A673 (cell line): Measurements from ENCODE around the gene FICD.

Source experiments
- EZH2 ChIP-seq: fragments of 200-600 bp; sonication (generic); IDR thresholded peaks from 2 replicates; pipeline ENCODE4 v1.6.1; 2017; ENCODE audit warnings: borderline replicate concordance, low read depth, mild to moderate bottlenecking, mixed read lengths, antibody characterized with exemption, low read length; ENCODE audit not compliant: poor library complexity, severe bottlenecking
- TF ChIP-seq, protein P1 (sequence below): fragments of 300-800, 200-600 bp; sonication (generic); conservative IDR thresholded peaks from 2 replicates; pipeline ENCODE4 v1.5.1; 2017; ENCODE audit warnings: low read depth, mild to moderate bottlenecking, antibody characterized with exemption, low read length, moderate library complexity, mixed read lengths

DNA sequence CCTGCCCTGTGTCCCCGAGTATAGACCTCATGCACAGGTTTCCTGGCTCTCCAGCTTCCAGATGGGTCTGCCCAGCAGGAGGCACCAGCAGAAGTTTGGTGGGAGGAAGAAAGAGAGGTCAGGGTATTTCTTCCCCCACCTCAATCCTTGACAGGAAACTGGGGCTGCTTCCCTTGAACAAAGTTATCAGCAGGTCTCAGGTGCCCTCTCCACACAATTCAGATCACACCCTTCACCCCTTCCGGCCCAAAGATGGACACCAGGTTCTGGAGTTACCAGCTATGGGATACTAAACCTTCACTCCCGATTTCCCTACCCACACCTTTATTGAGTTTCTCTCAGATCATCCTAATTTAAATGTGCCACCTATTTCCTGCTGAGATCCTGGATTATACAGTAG is 44.7 kb downstream of the FICD start:
- TF ChIP-seq, protein P1, sequence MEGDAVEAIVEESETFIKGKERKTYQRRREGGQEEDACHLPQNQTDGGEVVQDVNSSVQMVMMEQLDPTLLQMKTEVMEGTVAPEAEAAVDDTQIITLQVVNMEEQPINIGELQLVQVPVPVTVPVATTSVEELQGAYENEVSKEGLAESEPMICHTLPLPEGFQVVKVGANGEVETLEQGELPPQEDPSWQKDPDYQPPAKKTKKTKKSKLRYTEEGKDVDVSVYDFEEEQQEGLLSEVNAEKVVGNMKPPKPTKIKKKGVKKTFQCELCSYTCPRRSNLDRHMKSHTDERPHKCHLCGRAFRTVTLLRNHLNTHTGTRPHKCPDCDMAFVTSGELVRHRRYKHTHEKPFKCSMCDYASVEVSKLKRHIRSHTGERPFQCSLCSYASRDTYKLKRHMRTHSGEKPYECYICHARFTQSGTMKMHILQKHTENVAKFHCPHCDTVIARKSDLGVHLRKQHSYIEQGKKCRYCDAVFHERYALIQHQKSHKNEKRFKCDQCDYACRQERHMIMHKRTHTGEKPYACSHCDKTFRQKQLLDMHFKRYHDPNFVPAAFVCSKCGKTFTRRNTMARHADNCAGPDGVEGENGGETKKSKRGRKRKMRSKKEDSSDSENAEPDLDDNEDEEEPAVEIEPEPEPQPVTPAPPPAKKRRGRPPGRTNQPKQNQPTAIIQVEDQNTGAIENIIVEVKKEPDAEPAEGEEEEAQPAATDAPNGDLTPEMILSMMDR: no peak
- no peak for TF ChIP-seq EZH2
